Mesothelial cell of epicardium (in vitro differentiated cells): Measurements from ENCODE around the gene ID1. TPM values are rescaled to one million over a fixed set of nuclear protein-coding genes. Genes with fewer than 3 reads are reported as not detected.

Experiments
- DNase-seq, 2 experiments: peaks; one replicate each; pipeline ENCODE4 v3.0.0; 2021; ENCODE audit warnings: low spot score in 2 of 2; ENCODE audit not compliant: unreplicated experiment in 2 of 2
- H3K27ac Mint-ChIP-seq: 2 replicates; pipeline ENCODE4 v1.8.0; 2021; ENCODE audit warnings: mixed read lengths
- H3K27me3 Mint-ChIP-seq: 2 replicates; pipeline ENCODE4 v1.8.0; 2021; ENCODE audit warnings: low read depth, mixed read lengths
- H3K36me3 Mint-ChIP-seq: 2 replicates; pipeline ENCODE4 v1.8.0; 2021; ENCODE audit warnings: mixed read lengths
- H3K4me1 Mint-ChIP-seq: 2 replicates; pipeline ENCODE4 v1.8.0; 2021; ENCODE audit warnings: mixed read lengths
- H3K4me3 Mint-ChIP-seq: 2 replicates; pipeline ENCODE4 v1.8.0; 2021; ENCODE audit warnings: mild to moderate bottlenecking, moderate library complexity, mixed read lengths
- H3K9me3 Mint-ChIP-seq: 2 replicates; pipeline ENCODE4 v1.8.0; 2021; ENCODE audit warnings: mixed read lengths
- total RNA-seq: library from RNA; stranded (reverse); gene quantifications from 3 replicates; pipeline ENCODE4 v1.2.1, GENCODE V29; 2021
- TF ChIP-seq, protein P1 (sequence below): fragments of 200-600 bp; sonication (generic); IDR thresholded peaks from one replicate; pipeline ENCODE4 v1.5.0; 2021; ENCODE audit warnings: antibody characterized with exemption; ENCODE audit not compliant: unreplicated experiment

ID1 gene
- total RNA-seq, 1 donor from 2014 or later, result 374 TPM

DNA sequence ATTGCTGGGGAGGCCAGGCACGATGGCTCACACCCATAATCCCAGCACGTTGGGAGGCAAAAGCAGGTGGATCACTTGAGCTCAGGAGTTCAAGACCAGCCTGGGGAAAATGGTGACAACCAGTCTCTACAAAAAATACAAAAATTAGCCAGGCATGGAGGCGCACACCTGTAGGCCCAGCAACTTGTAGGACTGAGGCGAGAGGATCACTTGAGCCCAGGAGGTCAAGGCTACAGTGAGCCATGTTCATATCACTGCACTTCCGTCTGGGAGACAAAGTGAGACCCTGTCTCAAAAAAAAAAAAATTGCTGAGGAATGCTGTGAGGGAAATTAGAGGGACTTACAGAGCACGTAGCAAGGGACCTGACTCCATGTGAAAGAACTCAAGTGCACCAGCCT, 40.8 kb upstream of the ID1 start:
- no peak for DNase-seq
- Mint-ChIP-seq H3K27ac (peak overlapping the region; percentile 47), H3K9me3 (no peaks in the 10 kb centered on the region), H3K4me3 (no peak overlapping the region), H3K27me3 (no peaks in the 10 kb centered on the region), H3K4me1 (peaks cover 50% of the 10 kb centered on the region), H3K36me3 (peaks cover 17% of the 10 kb centered on the region)
- TF ChIP-seq, protein P1, sequence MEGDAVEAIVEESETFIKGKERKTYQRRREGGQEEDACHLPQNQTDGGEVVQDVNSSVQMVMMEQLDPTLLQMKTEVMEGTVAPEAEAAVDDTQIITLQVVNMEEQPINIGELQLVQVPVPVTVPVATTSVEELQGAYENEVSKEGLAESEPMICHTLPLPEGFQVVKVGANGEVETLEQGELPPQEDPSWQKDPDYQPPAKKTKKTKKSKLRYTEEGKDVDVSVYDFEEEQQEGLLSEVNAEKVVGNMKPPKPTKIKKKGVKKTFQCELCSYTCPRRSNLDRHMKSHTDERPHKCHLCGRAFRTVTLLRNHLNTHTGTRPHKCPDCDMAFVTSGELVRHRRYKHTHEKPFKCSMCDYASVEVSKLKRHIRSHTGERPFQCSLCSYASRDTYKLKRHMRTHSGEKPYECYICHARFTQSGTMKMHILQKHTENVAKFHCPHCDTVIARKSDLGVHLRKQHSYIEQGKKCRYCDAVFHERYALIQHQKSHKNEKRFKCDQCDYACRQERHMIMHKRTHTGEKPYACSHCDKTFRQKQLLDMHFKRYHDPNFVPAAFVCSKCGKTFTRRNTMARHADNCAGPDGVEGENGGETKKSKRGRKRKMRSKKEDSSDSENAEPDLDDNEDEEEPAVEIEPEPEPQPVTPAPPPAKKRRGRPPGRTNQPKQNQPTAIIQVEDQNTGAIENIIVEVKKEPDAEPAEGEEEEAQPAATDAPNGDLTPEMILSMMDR, result no peak

DNA sequence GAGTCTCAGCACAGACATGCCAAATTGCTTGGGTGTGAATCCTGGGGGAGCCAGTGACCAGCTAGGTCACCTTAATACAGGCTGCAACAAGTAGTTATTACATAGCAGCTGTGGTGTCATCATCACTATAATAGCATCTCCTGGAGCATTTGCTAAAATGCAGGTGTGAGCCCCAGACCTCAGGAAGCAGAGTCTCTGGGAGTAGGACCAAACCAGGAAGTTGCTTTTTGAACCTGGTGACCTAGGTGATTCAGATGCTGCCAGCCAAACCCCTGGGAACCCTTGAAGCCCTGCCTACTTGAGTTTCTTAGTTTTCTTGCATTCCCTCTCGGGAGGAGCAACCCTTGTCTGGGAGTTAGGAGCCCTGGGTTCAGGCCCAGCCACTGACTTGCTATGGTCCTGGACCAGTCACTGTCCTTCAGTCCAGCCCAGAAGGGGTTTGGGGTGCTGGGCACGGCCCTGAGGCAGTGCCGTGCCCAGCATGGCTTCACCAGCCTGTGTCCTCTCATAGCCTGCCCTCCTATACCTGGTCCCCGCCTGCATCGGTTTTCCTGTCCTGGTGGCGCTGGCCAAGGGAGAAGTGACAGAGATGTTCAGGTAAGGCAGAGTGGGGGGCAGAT, 39.3 kb upstream of the ID1 start:
- Mint-ChIP-seq H3K4me1 (peaks cover 46% of the 10 kb centered on the region), H3K9me3 (no peaks in the 10 kb centered on the region), H3K27me3 (no peaks in the 10 kb centered on the region), H3K36me3 (peaks cover 17% of the 10 kb centered on the region), H3K27ac (peak overlapping the region; percentile 99), H3K4me3 (no peak overlapping the region)
- DNase-seq, result no peak
- TF ChIP-seq, protein P1, result no peak

DNA sequence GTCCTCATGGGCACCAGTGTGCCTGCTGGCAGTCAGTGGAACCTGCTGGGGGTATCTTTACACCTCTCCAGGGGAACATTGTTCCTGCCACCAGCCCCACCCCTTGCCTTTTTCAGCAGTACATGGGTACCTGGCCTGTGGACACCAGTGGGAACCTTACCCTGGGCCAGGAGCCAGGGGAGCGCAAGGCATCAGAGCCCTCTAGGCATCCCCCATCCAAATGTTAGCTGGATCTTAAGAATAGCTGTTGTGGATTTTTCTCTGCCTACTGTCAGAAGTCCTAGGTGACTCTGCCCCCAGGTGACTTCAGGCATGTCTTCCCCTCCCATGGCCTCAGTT, 38.8 kb upstream of the ID1 start:
- Mint-ChIP-seq H3K27ac (peak overlapping the region; percentile 99), H3K9me3 (no peaks in the 10 kb centered on the region), H3K4me1 (peaks cover 45% of the 10 kb centered on the region), H3K36me3 (peaks cover 15% of the 10 kb centered on the region), H3K4me3 (no peak overlapping the region), H3K27me3 (no peaks in the 10 kb centered on the region)
- DNase-seq, result no peak
- TF ChIP-seq, protein P1, result no peak

DNA sequence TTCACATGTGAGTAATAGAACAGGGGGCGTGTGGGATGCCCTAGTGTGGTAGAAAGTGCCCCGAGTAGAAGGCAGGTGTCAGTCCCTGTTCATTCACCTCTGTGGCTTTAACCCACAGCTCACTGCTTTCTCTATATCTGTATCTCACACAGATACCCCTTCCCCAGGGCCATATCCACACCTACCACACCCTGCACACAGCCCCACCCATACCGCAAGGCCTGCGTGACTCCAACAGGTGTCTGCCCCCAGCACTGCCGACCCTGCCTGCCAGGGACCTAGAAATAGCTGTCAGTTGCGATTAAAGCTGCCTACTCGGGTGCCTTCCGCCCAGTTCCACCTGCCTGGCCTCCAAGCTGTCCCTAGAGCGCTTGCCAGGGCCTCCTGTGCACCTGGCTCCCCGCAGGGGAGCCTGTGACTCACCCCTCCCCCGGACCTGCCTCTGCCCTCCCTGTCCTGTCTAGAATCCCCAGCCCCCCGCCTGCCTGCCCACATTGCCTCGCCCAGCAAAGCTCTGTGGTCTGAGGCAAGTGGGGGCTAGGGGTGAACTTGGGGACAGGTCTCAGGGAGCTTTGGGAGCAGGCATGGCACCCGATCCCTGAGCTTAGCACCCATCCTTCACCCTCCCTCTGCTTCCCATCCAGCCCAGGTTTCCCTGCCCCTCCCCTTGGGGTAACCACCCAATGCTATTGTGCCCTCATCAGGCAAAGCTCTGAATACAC, 38.3 kb upstream of the ID1 start:
- no peak overlapping the region for H3K4me3 Mint-ChIP-seq
- peaks cover 49% of the 10 kb centered on the region for H3K4me1 Mint-ChIP-seq
- no peak for DNase-seq
- no peaks in the 10 kb centered on the region for H3K27me3 Mint-ChIP-seq
- TF ChIP-seq, protein P1, result no peak
- H3K9me3 Mint-ChIP-seq, result no peaks in the 10 kb centered on the region
- peak overlapping the region; percentile 99 for H3K27ac Mint-ChIP-seq
- H3K36me3 Mint-ChIP-seq, result peaks cover 12% of the 10 kb centered on the region

DNA sequence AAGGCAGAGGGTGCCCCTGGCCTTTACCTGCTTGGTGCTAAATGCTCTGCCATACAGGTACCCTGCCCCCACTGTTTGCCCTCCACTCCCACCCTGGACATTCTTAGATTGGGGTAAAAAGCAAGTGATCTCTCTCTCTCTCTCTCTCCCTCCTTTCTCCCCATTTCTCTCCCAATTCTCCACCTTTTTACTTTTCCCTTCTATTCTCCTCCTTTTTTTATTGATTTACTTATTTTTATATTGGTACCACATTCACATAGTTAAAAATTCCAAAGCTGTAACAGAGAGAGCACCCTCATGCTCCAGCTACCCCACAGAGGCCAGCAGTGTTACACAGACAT, 37.7 kb upstream of the ID1 start:
- peaks cover 10% of the 10 kb centered on the region for H3K36me3 Mint-ChIP-seq
- TF ChIP-seq, protein P1, result no peak
- H3K9me3 Mint-ChIP-seq, result no peaks in the 10 kb centered on the region
- no peaks in the 10 kb centered on the region for H3K27me3 Mint-ChIP-seq
- peaks cover 53% of the 10 kb centered on the region for H3K4me1 Mint-ChIP-seq
- peak overlapping the region; percentile 99 for H3K27ac Mint-ChIP-seq
- no peak overlapping the region for H3K4me3 Mint-ChIP-seq
- DNase-seq, result no peak
